GM21447 (cell line): ENCODE data around the gene VOPP1.

Experiments
- ATAC-seq: cut with Tn5 transposase; IDR thresholded peaks from one replicate; pipeline ENCODE4 v1.9.1; 2021; ENCODE audit not compliant: unreplicated experiment

Gene VOPP1

DNA sequence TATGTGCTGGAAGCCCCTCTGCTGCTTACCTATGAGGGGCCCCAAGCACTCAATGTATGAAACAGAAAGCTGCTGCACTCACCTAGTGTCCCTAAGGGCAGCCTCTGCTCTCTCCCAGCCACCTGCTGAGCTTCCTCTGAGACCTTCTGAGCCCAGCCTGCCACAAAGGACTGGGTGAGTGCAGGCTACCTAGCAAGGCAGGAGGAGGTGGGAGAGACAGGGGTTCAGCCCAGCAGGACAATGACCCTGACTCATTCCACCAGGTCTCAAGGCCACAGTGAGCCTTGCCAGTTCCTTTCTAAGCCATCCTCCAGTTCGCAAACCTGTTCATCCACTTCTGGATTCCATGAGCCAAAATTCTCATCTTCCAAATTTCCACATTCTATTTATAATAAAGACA lies 16.3 kb downstream of the VOPP1 start:
- ATAC-seq: peak; percentile 37

DNA sequence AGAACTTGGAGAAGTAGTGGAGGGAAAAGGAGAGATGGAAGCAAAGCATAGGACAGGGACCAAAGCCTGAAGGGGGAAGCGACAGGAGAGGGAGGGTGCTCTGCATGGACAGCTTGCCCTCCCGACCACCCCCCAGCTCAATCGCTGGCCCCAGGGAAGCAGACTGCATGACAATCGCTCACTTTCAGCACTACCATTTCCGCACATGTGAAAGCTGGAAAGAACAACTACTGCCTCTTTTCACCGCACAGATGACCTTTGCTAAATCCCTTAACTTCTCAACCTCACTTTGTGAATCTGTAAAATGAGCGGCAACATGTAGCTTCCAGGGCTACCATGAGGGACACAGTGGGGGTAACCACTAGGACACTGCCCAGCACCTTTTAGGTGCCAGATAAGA lies 17.1 kb downstream of the VOPP1 start:
- ATAC-seq: no peak

DNA sequence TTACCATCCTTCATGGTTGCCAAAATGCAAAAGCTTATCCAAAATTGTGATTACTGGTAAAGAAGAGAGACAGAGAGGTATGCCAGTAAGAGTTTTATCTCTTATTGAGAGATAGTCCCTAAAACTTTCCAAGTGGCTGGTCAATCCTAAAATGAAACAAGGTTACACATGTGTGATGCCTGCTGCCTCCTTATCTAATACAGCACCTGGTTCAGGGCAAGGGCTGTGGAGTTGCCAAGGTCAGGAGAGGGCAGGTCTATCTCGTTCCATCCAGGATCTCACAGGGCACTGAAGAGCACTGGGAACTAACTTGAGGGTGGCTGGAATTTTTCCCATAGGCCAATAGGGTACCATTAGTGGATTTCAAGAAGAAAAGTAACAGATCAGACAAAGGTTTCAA lies 18.3 kb downstream of the VOPP1 start:
- no peak for ATAC-seq

DNA sequence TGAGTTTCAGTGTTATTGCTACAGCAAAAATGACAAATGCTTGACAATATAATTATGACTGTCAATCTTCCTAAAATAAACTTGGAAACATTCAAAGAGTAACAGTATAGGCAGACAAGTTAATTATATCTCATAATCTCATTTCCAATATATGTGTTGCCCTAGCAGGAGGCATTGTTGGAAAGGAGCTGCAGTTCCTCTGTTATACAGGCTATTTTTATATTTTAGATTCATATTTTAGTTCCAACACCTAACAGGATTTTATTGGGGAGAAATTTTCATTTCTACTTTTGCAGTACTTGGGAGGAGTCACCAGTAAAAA lies 19.3 kb downstream of the VOPP1 start:
- no peak for ATAC-seq

DNA sequence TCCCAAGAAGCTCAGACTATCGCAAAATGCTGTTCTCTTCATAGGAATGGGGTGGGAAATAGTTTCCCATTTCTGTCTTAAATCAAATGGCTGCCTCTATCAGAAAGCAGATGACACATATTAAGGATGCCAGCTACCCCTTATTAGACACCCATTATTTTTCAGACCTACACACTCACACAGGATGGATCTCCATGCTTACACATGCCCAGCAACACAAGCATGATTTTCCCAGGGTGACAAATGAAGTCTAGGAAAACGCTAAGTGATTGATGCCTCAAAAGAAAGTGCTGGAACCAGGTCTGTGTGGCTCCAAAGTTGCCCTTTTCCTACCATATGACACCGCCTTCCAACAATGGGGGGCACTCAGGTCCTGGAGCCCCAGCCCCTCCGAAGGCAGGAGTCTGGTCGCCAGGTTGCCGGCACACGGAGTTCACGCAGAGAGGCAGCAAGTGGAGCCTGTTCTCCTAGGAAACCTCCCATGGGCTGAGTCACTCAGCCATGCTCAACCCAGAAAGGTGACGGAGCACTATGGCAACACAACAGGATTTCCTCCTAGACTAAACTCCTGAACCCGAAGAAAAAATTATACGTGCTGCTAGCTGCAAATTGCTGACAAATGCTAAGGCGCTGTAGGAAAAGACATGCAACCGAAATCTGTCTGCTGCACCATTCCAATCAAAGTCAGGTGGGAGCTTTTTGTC lies 19.8 kb downstream of the VOPP1 start:
- no peak for ATAC-seq

DNA sequence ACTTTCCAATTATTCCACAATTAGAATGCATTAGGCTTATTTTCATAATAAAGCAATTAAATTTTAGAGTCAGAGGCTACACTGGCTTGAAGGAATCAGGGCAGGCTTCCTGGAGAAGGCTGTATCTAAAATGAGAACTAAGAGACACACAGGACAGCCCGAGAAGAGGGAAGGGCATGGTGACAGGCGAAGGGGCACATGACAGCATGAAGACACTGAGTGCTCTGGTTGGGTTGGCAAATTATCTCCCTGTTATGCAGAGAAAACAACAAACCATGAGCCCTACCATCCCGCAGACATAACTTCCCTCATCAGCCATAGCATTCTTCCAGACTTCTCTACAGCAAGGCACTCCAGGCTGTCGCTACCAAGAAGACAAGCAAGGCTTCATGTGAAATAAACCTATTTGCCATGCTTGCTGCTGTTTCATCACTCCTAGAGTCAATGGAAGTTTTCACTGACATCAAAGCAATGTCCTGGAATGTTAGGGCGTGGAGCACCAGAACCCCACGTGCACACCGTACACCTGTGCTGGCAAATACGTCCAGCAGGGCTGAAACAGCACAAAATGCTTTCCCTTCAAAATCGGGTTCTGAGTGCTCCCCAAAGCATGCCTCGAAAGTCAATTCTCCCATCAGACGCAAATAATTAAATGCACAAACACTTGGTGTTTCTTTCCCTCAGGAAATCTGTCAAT lies 21.3 kb downstream of the VOPP1 start:
- ATAC-seq: no peak

DNA sequence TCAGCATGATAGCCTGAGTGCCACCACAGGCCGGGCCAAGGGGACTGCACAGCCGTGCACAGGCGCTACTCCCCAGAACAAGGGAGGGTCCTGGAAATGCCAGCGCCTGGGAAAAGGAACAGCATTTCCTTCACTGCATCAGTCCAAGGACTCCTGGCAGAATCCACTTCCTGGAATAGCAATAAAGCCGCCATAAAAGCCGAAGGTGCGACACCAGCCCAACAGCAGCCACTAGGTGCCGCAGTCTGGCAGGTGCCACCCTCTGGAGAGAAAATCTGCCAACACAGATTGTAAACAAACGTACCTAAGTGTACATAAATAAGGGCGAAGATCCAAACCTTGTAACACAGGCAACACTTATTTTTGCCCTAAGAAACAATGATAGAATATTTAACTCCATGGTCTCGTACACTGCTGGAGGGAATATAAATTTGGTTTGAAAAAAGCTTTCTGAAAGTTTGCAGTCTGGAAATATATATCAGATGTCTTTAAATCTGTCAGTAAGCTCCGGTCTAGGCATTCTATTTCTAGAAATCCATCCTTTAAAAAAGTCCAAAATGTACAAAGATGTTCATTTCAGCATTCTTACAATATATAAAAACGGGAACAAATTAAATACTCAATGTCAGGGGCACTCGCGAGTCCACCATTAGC lies 22.2 kb downstream of the VOPP1 start:
- ATAC-seq: no peak

DNA sequence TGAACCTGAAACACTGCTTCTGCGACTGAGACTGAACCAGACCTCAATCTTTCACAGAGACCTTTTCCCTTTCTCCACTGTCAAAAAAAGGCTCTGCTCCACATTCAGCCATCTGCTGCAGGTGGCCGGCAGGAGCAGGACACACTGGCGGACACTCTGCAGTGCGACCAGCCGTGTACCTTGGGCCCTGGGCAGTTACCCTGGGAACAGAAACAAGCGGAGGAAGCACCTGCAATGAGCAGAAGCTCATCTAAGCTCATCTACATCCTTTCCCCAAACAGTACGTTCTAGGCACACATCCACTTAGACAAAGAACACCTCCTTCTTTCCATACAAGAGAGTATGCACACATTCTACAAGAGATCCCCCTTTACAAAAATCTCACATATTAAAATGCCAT lies 22.8 kb downstream of the VOPP1 start:
- peak; percentile 51 for ATAC-seq

DNA sequence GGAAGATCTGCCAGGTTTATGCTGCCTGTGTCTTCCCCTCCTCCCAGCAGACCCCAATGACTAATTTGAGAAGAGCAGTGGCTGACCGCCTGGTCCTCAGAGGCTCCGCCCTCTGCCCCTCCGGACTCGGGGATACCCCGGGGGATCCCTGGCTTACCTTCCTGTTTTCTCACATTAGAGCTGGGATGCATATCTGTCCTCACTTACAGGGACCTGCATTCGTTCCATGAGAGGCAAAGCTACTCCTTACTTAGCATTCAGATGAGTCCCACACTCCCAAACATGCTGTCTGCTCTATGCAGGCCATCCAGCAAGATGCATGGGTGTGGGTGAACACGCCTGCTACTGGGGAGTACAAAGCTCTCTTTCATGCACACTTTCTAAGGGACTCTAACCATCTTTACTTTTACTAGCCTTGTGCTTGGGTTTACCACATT lies 24.0 kb downstream of the VOPP1 start:
- peak; percentile 47 for ATAC-seq

DNA sequence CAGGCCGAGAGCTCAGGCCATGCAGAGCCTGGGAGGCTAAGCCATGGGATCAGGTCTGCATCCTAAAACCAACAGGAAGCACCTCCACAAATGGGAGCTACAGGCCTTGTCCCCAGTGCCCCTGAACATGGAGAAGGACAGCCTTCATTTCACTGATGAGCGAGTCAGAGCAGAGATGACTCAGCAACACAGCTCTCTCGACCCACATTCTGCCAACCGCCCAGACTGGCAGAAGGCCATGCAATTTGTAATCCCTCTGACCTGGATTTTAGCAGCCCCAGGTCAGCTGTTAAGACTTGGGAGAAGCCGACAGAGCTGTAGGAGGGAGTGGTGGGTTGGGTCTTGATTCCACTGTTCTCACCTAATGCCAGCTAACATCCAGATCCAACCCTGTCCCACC lies 25.5 kb downstream of the VOPP1 start:
- ATAC-seq: peak; percentile 40

DNA sequence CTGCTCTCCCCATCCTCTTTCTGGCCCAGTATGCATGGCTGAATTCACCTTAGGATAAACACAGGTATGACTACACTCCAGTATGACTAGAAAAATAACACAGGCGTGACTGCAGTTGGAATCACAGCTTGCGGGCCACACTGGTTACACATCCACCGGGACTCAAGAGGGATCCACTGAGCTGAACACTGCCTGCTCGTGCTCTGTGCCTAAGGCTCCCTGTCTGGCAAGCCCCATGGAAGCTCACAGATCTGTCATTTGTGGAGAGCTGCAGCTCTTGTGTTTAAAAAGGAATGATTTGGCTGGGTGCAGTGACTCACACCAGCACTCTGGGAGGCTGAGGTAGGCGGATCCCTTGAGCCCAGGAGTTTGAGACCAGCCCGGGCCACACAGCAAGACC lies 26.8 kb downstream of the VOPP1 start:
- ATAC-seq: no peak

DNA sequence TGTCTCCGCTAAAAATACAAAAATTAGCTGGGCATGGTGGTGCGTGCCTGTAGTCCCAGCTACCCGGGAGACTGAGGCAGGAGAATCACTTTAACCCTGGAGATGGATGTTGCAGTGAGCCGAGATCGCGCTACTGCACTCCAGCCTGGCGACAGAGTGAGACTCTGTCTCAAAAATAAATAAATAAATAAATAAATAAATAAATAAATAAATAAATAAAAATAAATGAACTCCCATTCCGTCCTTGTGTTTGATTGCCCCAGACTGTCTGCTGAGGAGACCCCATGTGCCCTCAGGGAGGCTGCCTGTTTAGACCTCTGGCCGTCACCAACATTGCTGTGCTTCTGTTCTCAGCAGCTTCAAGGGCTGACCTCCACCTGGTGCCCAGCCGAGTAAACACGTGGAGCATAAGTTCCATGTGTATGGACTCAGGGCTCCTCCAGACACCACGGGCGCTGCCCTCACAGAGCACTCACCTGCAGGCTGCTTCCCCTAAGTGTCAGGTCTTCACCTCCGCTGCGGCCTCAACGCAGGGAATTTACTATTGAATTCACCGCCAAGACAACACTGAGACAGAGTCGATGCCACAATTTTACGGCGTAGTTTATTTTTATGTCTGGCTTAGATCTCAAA lies 32.0 kb downstream of the VOPP1 start:
- ATAC-seq: no peak

DNA sequence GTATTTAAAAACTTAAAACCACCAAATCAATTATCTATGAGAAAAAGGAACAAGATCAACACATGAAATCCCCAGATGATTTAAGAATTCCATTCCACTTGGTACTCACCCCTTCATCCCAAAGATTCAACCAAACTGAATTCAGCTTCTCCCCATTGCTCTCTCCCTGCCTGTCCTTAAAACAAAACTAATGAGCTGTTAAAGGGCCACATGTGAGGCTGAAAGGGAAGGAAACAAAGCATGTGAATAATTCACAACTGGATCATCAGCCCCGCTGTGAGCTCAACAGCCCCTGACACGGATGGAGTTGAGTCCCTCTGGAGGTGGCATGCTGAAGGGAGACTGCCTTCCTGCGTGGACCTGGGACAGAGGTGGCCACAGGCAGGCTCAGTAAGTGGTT lies 32.9 kb downstream of the VOPP1 start:
- no peak for ATAC-seq

DNA sequence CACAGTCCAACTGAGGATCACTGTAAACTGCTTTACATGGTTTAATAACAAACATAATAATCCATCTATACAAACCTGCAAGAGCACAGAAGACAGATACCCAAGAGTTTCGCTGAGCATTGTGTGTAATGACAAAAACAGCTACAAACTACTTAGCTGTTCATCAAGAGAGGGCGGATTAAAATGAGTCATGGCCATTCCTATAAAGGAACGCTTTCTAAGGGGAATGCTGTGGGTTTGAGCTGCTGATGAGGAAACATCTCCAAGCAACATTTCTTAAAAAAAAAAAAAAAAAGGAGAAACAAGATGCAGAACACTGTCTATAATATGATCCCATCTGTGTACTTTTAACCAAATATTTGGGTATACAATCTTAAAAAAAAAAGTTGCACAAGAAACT lies 33.8 kb downstream of the VOPP1 start:
- ATAC-seq: no peak

DNA sequence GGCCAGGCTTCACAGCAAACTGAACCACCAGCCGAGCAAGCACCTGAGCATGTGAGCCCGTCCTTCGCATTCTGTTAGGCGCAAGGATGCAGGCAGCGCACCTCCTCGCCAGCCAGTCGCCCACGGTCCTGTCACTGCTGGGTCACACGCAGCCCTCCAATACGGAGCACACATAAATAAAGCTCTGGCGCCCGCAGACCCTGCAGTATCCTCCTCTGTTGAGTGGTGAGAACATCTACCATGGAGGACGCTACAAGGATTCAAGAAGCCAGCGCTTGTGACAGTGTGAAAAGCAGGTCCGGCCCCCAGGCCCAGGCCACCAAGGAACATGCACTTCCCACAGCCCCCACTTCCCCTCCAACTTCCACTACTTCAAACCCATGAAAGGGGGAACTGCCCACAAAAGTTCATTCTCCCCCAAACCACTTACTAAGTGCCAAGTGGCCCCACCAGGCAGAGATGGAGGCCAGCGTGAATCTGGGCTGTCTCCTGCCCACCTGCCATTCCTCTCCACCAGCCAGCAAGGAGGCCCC lies 34.8 kb downstream of the VOPP1 start:
- no peak for ATAC-seq

DNA sequence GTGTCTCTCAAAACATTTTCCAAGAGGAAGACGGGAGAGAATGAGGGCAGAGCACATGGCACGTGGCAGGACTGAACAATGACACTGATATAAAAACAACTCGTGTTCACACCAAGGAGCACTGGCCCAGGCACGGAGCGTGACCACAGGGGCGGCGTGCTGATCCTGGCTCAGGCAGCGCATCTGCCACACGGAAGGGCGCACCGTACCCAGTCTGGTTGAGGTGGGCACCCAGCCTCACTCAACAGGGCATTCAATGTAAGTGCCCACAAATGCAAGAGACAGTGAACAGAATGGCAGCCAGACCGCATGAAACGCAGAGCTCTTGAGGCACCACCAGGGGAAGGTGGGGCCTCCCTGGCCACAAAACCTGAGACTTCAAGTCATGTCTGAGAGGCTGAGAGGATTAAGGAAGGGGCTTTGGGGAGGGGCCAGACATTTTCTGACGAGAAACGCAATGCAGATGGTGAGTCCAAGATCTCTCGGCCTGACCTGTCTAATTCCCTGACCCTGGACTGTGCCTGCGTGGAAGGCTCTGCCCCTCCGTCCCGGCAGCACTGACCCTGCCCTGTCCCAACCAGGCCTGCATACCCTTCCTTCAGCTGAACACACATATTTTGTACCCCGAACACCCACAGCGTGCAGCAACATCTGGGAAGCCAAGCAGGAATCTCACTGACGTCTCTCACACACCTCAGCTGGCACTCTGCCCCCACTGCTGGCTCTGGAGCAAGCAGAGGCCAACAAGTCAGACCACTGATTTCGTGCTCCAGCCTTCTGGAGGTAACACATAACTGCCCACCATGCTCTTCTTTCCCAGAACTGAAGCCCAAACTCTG lies 35.5 kb downstream of the VOPP1 start:
- no peak for ATAC-seq

DNA sequence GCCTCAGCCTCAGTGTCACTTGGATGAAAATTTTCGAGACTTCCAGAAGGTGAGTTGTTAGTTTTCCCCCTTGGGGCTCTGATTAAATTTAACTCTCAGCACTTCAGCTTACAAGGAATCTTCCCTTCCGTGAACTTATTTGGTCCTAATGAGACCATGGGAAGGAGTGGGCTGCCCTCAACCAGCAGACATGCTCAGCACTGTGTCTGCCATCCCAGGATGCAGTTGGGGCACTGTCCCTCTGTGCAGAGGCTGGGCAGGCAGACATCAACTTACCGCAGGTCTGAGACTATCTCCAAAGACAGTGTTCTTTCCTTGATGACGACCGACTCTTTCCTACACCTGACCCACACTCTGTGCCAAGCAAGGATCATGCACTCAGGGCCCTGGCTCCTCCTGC lies 36.7 kb downstream of the VOPP1 start:
- no peak for ATAC-seq

DNA sequence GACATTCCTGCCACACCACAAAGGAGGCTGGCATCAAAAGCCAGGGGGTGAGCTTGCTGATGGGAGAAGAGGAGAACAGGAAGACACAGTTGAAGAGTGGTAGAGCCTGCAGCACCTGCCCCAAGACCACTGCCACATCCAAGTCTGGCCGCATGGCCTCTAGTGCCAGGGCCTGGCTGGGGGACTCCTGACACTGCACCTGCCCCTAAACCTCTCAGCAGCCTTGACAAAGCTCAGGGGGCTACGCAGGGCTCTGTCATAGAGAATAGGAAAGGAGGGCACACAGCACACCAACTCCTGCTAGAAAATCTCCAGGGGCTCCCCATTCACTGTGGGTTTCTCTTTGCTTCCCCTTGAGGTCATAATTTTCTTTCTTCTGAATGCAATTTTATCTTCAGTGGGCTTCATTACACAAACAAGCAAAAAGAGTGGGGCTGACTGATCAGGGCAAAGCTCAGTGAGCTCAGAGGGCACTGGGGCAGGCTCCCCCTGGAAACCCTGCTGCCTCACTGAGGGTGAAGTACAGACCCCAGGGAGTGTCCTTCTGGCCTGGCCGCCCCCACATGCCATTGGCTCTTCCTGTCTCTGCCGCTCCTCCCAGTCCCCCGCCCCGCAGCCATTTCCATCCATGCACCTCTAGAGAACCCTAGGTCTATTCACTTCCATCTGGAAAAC lies 37.2 kb downstream of the VOPP1 start:
- ATAC-seq: no peak

DNA sequence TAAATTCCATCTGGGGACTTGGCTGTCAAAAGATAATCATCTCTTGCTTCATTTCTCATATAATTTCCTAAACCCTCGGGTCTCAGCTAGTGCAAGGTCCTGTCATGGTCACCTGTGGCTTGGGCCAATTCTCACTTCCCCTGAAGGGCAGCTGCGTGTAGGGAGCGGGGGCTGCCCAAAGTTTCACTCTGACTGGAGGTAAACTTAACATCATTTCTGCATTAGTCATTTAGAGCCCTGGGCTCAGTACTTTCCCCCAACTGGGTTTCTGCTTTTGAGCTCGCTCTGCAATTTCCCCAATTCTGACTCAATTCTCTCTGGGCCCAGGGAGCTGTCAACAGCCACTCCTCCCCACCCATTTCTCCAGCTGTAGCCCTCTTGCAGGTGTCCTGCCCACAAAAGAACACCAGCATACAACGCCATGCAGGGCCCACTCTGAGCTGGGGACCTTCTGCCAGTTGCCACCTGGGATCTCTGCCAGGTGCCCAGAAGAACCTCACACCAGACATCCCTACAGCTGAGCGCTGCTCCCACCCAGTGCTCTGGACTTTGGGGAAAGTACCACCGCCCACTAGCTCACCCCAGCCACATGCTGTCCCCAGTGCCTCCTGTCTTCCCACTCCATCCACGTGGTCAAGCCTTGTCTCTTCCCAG lies 37.9 kb downstream of the VOPP1 start:
- peak; percentile 57 for ATAC-seq

DNA sequence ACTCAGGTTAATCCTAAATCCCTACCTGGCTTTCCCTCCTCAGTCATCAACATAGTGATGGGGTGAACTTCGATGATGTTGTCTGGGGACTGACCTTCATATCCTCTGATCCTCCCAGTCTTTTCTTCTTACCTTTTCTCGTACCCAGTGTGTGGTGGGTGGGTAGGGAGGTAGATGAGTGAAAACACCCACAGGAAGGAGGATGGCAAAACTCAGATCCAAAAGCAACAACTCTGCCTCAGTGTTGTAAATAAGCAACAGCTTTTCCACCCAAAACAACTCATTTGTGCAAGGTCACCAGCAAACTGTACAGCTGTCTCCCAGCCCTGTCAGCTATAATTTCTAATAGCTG lies 38.6 kb downstream of the VOPP1 start:
- ATAC-seq: peak; percentile 0
